Suprapubic skin (tissue), 4 donors: ENCODE results near the gene FCHO2. TPM values are rescaled to one million over a fixed set of nuclear protein-coding genes. Genes with fewer than 3 reads are reported as not detected.
"Not testable (repeated sequence)": the region's sequence is repeated elsewhere in the genome, so short reads cannot be mapped to it uniquely, and the experiment has no call there.

Source experiments
- DNase-seq, 2 donors: peaks; one replicate each; pipeline ENCODE4 v3.0.0-alpha.2; 2019; ENCODE audit warnings: low spot score in 2 of 2
- H3K27ac ChIP-seq: fragments of 200-600 bp; sonication (generic); one replicate; pipeline ENCODE4 v1.5.1; 2019
- H3K27me3 ChIP-seq: fragments of 200-600 bp; sonication (generic); one replicate; pipeline ENCODE4 v1.5.1; 2019
- H3K36me3 ChIP-seq: fragments of 200-600 bp; sonication (generic); one replicate; pipeline ENCODE4 v1.5.1; 2019
- H3K4me1 ChIP-seq: fragments of 200-600 bp; sonication (generic); one replicate; pipeline ENCODE4 v1.5.1; 2019
- H3K4me3 ChIP-seq: fragments of 200-600 bp; sonication (generic); one replicate; pipeline ENCODE4 v1.5.1; 2019; ENCODE audit warnings: mild to moderate bottlenecking
- H3K9me3 ChIP-seq: fragments of 200-600 bp; sonication (generic); one replicate; pipeline ENCODE4 v1.5.1; 2019
- EP300 ChIP-seq: sonication (generic); formaldehyde crosslinking; IDR thresholded peaks from one replicate; pipeline ENCODE4 v1.6.1; 2017; ENCODE audit warnings: antibody characterized with exemption
- POLR2A ChIP-seq, 2 donors: fragments of 450-650 bp; IDR thresholded peaks; one replicate each; pipeline ENCODE4 v1.6.1; 2017; ENCODE audit warnings: antibody characterized with exemption in 2 of 2, mild to moderate bottlenecking in 2 of 2, moderate library complexity in 2 of 2
- POLR2AphosphoS5 ChIP-seq, 3 donors: sonication (generic); formaldehyde crosslinking; IDR thresholded peaks; one replicate each; pipeline ENCODE4 v1.6.1; 2017; ENCODE audit warnings: antibody characterized with exemption in 3 of 3
- WGBS: methylation state at CpG from one replicate; pipeline ENCODE4 v1.1.5; 2018; 5-methylcytosine and 5-hydroxymethylcytosine counted together
- total RNA-seq, 4 donors: library from RNA; depleted of rRNA; stranded (reverse); fragments of >200 nt; gene quantifications; one replicate each; pipeline ENCODE4 v1.1.0, GENCODE V29; 2016
- TF ChIP-seq, protein P1 (sequence below), 2 donors: fragments of 200-600 bp in 1 of 2; fragments of 450-650 bp in 1 of 2; sonication (generic) in 1 of 2; IDR thresholded peaks; one replicate each; pipeline ENCODE4 v1.5.1; 2016 to 2019; ENCODE audit warnings: antibody characterized with exemption in 2 of 2, mild to moderate bottlenecking in 1 of 2, moderate library complexity in 1 of 2

Gene FCHO2
- total RNA-seq, 4 donors from 2014 or later, result 24.7 to 46.2 (median 34.8) TPM

DNA sequence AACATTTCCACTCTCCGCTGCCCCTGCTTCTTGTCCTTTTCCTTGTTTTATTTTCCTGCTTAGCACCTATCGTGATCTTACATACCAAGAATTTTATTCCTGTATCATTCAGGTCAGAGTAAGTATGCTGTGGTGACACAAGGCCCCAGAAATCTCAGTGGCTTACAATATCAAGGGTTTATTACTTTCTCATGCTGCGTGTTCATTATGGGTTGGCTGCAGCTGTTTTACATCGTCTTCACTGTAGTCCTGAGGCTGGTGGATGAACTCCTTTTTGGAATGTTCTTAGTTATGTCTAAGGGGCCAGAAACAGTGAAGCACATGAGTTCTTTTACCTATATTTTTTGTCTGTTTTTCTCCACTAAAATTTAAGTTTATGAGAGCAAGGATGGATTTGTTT lies 51.2 kb downstream of the FCHO2 start:
- H3K36me3 ChIP-seq, result peaks cover 12% of the 10 kb centered on the region
- no peak for DNase-seq
- H3K9me3 ChIP-seq, result no peaks in the 10 kb centered on the region
- H3K4me1 ChIP-seq, result no peaks in the 10 kb centered on the region
- H3K27me3 ChIP-seq, result no peaks in the 10 kb centered on the region
- no peak overlapping the region for H3K27ac ChIP-seq
- TF ChIP-seq EP300 (no peak), POLR2A (IDR thresholded peaks at IDR 0.05) (no peak), POLR2AphosphoS5 (IDR thresholded peaks at IDR 0.05) (no peak)
- TF ChIP-seq, protein P1, sequence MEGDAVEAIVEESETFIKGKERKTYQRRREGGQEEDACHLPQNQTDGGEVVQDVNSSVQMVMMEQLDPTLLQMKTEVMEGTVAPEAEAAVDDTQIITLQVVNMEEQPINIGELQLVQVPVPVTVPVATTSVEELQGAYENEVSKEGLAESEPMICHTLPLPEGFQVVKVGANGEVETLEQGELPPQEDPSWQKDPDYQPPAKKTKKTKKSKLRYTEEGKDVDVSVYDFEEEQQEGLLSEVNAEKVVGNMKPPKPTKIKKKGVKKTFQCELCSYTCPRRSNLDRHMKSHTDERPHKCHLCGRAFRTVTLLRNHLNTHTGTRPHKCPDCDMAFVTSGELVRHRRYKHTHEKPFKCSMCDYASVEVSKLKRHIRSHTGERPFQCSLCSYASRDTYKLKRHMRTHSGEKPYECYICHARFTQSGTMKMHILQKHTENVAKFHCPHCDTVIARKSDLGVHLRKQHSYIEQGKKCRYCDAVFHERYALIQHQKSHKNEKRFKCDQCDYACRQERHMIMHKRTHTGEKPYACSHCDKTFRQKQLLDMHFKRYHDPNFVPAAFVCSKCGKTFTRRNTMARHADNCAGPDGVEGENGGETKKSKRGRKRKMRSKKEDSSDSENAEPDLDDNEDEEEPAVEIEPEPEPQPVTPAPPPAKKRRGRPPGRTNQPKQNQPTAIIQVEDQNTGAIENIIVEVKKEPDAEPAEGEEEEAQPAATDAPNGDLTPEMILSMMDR (IDR thresholded peaks at IDR 0.05), result no peak
- H3K4me3 ChIP-seq, result no peak overlapping the region
- WGBS, result 85% methylated on average over 4 of the region's 4 CpGs

DNA sequence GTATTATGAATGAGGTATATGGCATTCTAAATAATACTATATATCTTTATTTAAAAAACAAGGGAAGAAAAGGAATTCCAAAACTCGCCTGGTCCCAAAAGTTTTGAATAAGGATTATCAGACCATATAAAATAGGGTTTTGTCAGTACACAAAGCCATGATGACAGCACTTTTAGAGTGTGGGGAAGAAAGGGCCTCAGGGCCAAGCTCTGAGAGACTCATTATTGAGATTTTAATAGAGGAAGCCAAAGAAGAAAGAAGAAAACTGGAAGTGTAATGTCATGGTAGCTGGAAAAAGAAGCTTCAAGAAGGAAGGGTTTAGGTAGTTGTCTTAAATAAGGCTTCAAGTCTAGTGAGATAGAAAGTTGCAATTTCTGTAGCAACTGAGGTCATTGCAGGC lies 53.0 kb downstream of the FCHO2 start:
- H3K9me3 ChIP-seq, result no peaks in the 10 kb centered on the region
- no peak for TF ChIP-seq EP300
- no peak for TF ChIP-seq POLR2AphosphoS5 (IDR thresholded peaks at IDR 0.05)
- TF ChIP-seq, protein P1 (IDR thresholded peaks at IDR 0.05), result no peak
- TF ChIP-seq POLR2A (IDR thresholded peaks at IDR 0.05), result no peak
- no peaks in the 10 kb centered on the region for H3K27me3 ChIP-seq
- peaks cover 12% of the 10 kb centered on the region for H3K36me3 ChIP-seq
- WGBS, result 85% methylated on average over 1 of the region's 1 CpG
- no peaks in the 10 kb centered on the region for H3K4me1 ChIP-seq
- no peak for DNase-seq
- no peak overlapping the region for H3K4me3 ChIP-seq
- H3K27ac ChIP-seq, result no peak overlapping the region

DNA sequence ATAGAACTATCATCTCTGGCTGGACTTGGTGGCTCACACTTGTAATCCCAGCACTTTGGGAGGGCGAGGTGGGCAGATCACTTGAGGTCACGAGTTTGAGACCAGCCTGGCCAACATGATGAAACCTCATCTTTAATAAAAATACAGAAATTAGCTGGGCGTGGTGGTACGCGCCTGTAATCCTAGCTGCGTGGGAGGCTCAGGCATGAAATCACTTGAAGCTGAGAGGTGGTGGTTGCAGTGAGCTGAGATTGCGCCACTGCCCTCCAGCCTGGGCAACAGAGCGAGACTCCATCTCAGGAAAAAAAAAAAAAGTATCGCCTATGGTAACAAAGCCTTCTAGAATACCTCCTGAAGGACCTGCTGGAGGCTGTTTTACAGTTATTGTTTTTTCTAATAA lies 55.8 kb downstream of the FCHO2 start:
- DNase-seq, H3K27ac ChIP-seq, H3K4me3 ChIP-seq, H3K4me1 ChIP-seq, H3K9me3 ChIP-seq, H3K27me3 ChIP-seq: not testable (repeated sequence)
- WGBS, result 95% methylated on average over 9 of the region's 9 CpGs
- H3K36me3 ChIP-seq, result peaks cover 16% of the 10 kb centered on the region

DNA sequence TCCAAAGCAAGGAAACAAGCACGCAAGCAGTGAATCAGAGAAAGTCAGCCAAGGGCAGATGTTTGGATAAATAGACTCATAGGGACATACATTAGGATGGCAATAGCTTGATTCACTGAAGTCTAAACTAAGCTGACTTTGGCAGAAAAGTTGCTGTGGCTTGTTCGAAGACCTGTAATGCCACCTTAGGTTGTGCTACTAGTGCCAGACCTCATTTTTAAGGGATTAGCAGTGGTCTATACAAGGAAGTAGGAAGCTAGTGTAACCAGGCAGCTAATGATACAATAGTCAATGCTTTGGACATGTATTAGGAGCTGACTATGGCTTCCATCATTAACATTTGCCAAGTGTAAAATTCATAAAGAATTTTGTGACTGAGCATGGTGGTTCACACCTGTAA lies 63.1 kb downstream of the FCHO2 start:
- Histone ChIP-seq H3K36me3 (peaks cover 43% of the 10 kb centered on the region), H3K4me3 (no peak overlapping the region), H3K4me1 (peaks cover 12% of the 10 kb centered on the region), H3K27ac (no peak overlapping the region), H3K9me3 (no peaks in the 10 kb centered on the region), H3K27me3 (no peaks in the 10 kb centered on the region)
- TF ChIP-seq POLR2AphosphoS5 (IDR thresholded peaks at IDR 0.05) (no peak), EP300 (no peak), POLR2A (IDR thresholded peaks at IDR 0.05) (no peak)
- TF ChIP-seq, protein P1 (IDR thresholded peaks at IDR 0.05), result no peak
- WGBS, result 98% methylated on average over 2 of the region's 2 CpGs
- DNase-seq, result no peak

DNA sequence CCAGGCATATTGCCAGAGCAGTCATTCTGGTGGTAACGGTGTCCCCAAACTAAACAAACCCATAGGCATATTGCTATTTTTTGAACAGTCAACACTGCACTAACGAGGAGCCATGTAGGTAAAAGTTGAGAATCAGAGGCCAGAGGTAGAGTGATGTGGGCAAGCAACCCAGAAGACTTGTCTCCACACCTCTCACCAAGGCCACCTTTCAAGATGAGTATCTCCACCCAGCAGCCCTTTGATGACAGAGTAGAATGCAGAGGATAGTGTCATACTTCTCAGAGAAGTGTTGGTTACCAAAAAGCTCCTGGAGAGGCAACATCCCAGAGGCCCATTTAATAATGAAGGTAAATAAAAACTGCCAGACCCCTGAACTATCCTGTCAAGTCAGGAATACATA lies 63.9 kb downstream of the FCHO2 start:
- peaks cover 12% of the 10 kb centered on the region for H3K4me1 ChIP-seq
- H3K4me3 ChIP-seq, result no peak overlapping the region
- 91% methylated on average over 2 of the region's 2 CpGs for whole genome bisulfite sequencing
- peaks cover 39% of the 10 kb centered on the region for H3K36me3 ChIP-seq
- no peak for TF ChIP-seq POLR2A (IDR thresholded peaks at IDR 0.05)
- TF ChIP-seq, protein P1 (IDR thresholded peaks at IDR 0.05), result no peak
- no peaks in the 10 kb centered on the region for H3K27me3 ChIP-seq
- no peak for DNase-seq
- no peaks in the 10 kb centered on the region for H3K9me3 ChIP-seq
- H3K27ac ChIP-seq, result no peak overlapping the region

DNA sequence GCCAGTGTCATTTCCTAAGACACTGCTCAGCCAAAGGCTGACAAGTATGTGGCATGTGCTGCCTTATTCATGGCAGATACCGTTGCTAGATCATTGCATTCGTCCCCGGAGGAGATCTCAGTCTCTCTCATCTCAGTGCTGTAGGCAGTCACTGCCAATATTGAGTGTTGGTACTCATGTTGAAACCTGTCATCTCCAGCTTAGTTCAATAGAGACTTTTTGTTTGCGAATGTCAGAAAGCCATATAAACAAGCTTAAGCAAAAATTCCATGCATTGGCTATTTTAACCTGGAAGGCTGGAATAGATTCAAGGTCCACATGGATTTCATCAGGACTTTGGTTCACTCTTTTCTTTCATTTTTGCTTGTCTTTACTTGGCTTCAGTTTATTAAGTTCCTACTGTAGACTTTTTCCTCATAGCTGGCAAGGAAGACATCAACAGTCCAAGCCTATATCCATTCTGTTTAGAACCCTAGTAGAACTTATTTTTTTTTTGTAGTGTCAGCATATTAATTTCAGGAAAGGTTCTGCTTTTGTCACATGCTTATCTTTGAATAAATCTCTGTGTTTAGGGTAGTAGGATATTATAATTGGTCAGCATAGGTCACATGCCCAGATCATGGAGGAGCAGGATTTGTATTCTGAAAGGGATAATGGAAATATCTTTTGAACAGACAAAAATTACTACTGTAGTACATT lies 66.8 kb downstream of the FCHO2 start:
- Histone ChIP-seq H3K9me3 (no peaks in the 10 kb centered on the region), H3K27ac (no peak overlapping the region), H3K36me3 (peaks cover 50% of the 10 kb centered on the region), H3K27me3 (no peaks in the 10 kb centered on the region), H3K4me1 (peaks cover 12% of the 10 kb centered on the region), H3K4me3 (no peak overlapping the region)
- WGBS, result 36% methylated on average over 4 of the region's 4 CpGs
- no peak for DNase-seq
- no peak for TF ChIP-seq POLR2A (IDR thresholded peaks at IDR 0.05)
- TF ChIP-seq, protein P1 (IDR thresholded peaks at IDR 0.05), result no peak
- no peak for TF ChIP-seq POLR2AphosphoS5 (IDR thresholded peaks at IDR 0.05)
- no peak for TF ChIP-seq EP300

DNA sequence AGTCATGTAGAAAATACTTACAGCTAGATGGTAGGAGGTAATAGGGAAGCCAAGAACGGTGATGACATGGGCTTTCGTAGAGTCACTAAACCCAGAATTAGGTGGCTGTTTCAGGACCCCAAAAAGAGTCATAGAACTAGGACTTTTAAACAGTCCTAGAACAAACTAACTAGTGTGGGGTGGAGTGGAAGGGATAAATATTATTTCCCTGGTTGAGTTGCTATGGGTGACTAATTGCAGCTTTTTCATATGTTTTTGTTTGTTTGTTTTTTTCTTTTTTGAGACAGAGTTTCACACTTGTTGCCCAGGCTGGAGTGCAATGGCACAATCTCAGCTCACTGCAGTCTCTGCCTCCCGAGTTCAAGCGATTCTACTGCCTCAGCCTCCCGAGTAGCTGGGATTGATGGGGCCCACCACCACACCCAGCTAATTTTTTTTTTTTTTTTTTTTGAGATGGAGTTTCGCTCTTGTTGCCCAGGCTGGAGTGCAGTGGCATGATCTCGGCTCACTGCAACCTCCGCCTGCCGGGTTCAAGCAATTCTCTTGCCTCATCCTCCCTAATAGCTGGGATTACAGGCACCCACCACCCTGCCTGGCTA lies 69.2 kb downstream of the FCHO2 start:
- H3K9me3 ChIP-seq, H3K27me3 ChIP-seq, H3K27ac ChIP-seq, H3K4me3 ChIP-seq, DNase-seq: not testable (repeated sequence)
- Histone ChIP-seq H3K36me3 (peaks cover 27% of the 10 kb centered on the region), H3K4me1 (peaks cover 12% of the 10 kb centered on the region)
- WGBS, result 87% methylated on average over 9 of the region's 9 CpGs
